HL-60 (cell line): ENCODE data around the gene RYR2.

ENCODE experiments used
- DNase-seq, 2 experiments: peaks; one replicate each; pipeline ENCODE4 v3.0.0-alpha.2; 2010 to 2020; ENCODE audit warnings: low read depth in 1 of 2, low spot score in 1 of 2
- H3K27ac ChIP-seq: fragments of 250-450 bp; sonication (Bioruptor Pico); replicated peaks from 2 replicates; pipeline ENCODE4 v1.5.1; 2020; ENCODE audit warnings: mild to moderate bottlenecking, moderate library complexity
- H3K27me3 ChIP-seq: fragments of 250-450 bp; sonication (Bioruptor Pico); 2 replicates; pipeline ENCODE4 v1.5.1; 2021; ENCODE audit warnings: mild to moderate bottlenecking, moderate library complexity; ENCODE audit not compliant: insufficient read depth, poor library complexity, severe bottlenecking
- H3K4me3 ChIP-seq: replicated peaks from 2 replicates; pipeline ENCODE4 v1.5.1; 2011; ENCODE audit warnings: mild to moderate bottlenecking, control low read depth, low read length; ENCODE audit not compliant: insufficient read depth
- GABPA ChIP-seq: IDR thresholded peaks from 2 replicates; pipeline ENCODE4 v1.6.1; 2012; ENCODE audit warnings: low read depth
- POLR2AphosphoS5 ChIP-seq: IDR thresholded peaks from 2 replicates; pipeline ENCODE4 v1.6.1; 2012; ENCODE audit warnings: low read depth
- REST ChIP-seq: IDR thresholded peaks from 2 replicates; pipeline ENCODE4 v1.6.1; 2012; ENCODE audit warnings: low read depth; ENCODE audit not compliant: insufficient replicate concordance
- SPI1 ChIP-seq: IDR thresholded peaks from 2 replicates; pipeline ENCODE4 v1.6.1; 2012; ENCODE audit warnings: low read depth, mild to moderate bottlenecking, borderline replicate concordance
- TF ChIP-seq, protein P1 (sequence below): IDR thresholded peaks from one replicate; pipeline ENCODE4 v1.5.1; 2011; ENCODE audit warnings: low read length, control low read depth, inconsistent platforms; ENCODE audit not compliant: insufficient read depth

RYR2 gene

DNA sequence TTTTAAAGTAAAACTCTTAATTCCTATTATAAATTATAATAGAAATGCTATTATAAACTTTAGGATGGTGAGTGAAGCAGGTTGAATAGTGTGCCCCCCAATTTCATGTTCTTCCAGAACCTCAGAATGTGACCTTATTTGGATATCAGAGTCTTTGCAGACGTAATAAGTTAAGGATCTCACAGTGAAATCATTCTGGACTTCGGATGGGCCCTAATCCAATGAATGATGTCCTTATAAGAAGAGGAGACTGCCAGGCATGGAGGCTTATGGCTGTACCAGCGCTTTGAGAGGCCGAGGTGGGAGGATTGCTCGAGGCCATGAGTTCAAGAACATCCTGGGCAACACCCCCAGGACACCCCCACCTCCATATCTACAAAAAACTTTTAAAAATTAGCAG, 28.4 kb upstream of the RYR2 start:
- H3K27me3 ChIP-seq = no peaks in the 10 kb centered on the region
- H3K27ac ChIP-seq = no peak overlapping the region
- H3K4me3 ChIP-seq = no peak overlapping the region
- DNase-seq = no peak
- TF ChIP-seq REST = no peak
- no peak for TF ChIP-seq GABPA
- no peak for TF ChIP-seq SPI1
- TF ChIP-seq POLR2AphosphoS5 = no peak
- TF ChIP-seq, protein P1, sequence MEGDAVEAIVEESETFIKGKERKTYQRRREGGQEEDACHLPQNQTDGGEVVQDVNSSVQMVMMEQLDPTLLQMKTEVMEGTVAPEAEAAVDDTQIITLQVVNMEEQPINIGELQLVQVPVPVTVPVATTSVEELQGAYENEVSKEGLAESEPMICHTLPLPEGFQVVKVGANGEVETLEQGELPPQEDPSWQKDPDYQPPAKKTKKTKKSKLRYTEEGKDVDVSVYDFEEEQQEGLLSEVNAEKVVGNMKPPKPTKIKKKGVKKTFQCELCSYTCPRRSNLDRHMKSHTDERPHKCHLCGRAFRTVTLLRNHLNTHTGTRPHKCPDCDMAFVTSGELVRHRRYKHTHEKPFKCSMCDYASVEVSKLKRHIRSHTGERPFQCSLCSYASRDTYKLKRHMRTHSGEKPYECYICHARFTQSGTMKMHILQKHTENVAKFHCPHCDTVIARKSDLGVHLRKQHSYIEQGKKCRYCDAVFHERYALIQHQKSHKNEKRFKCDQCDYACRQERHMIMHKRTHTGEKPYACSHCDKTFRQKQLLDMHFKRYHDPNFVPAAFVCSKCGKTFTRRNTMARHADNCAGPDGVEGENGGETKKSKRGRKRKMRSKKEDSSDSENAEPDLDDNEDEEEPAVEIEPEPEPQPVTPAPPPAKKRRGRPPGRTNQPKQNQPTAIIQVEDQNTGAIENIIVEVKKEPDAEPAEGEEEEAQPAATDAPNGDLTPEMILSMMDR = no peak

- no peak for TF ChIP-seq REST
- TF ChIP-seq SPI1 = no peak
- no peak for TF ChIP-seq POLR2AphosphoS5
- TF ChIP-seq GABPA = no peak
- TF ChIP-seq, protein P1 = no peak
- no peak for DNase-seq
- H3K27ac ChIP-seq = no peak overlapping the region
- no peaks in the 10 kb centered on the region for H3K27me3 ChIP-seq
- no peak overlapping the region for H3K4me3 ChIP-seq
Measured at GRCh38 chr1:237016626-237017025, 25.4 kb upstream of the RYR2 start.

GRCh38 chr1:237018896-237019295, 23.1 kb upstream of the RYR2 start:
- Histone ChIP-seq H3K27ac (no peak overlapping the region), H3K27me3 (no peaks in the 10 kb centered on the region), H3K4me3 (no peak overlapping the region)
- TF ChIP-seq POLR2AphosphoS5 = no peak
- TF ChIP-seq GABPA = no peak
- TF ChIP-seq SPI1 = no peak
- TF ChIP-seq REST = no peak
- TF ChIP-seq, protein P1 = no peak
- DNase-seq = no peak
